Measurements from ENCODE around the gene KRT7. TPM values are rescaled to one million over a fixed set of nuclear protein-coding genes. Genes with fewer than 3 reads are reported as not detected.

Gene KRT7
- total RNA-seq, 1 experiment from 2014 or later = 13.9 TPM

DNA sequence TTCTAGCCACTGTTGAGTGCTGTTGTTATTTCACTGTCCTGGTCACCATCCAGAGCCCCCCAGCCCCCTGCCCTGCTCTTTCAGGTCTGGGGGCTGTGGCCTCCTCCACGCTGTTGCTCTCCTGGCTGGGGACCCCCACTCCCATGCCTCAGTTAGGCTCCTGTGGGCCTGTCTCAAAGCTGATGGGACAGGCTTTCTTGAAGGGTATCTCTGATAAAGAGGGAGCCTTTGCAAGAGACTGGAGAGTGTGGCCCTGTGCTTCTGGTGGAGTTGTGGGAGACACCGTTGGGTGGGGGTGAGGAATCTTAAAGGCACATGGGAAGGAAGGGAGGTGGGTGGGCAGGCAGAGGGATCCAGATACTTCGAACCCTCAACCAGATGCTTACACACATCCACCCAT lies 29.2 kb downstream of the KRT7 start:
- no TSS peak for BruUV-seq (replicated peaks)
- Mint-ChIP-seq H3K9me3 (ENCODE audit: unreplicated experiment) (no peaks in the 10 kb centered on the region), H3K27me3 (ENCODE audit: insufficient read depth, unreplicated experiment) (no peaks in the 10 kb centered on the region), H3K27ac (ENCODE audit: unreplicated experiment) (no peak overlapping the region), H3K4me1 (ENCODE audit: low read depth, unreplicated experiment) (peaks cover 6% of the 10 kb centered on the region), H3K4me3 (ENCODE audit: unreplicated experiment) (no peak overlapping the region), H3K36me3 (ENCODE audit: insufficient read depth, unreplicated experiment) (no peaks in the 10 kb centered on the region)
- Histone ChIP-seq H3K9me3 (peaks cover 19% of the 10 kb centered on the region), H3K27me3 (replicated peaks; ENCODE audit: control insufficient read depth, insufficient read depth, low read length) (no peaks in the 10 kb centered on the region), H3K4me1 (peaks cover 21% of the 10 kb centered on the region), H3K36me3 (ENCODE audit: control insufficient read depth, insufficient read depth, low read length) (peaks cover 1% of the 10 kb centered on the region; the same call in 1 of the 2 replicates), H3K4me3 (ENCODE audit: low read depth, low read length) (no peak overlapping the region)
- no peak for DNase-seq
- intact Hi-C loops (cut with micrococcal nuclease; ENCODE audit: unreplicated experiment) = loop anchor here (2.0 kb wide), 1 partner anchor 19 kb away; no protein-coding TSS in a partner anchor
- TF ChIP-seq, protein P1, sequence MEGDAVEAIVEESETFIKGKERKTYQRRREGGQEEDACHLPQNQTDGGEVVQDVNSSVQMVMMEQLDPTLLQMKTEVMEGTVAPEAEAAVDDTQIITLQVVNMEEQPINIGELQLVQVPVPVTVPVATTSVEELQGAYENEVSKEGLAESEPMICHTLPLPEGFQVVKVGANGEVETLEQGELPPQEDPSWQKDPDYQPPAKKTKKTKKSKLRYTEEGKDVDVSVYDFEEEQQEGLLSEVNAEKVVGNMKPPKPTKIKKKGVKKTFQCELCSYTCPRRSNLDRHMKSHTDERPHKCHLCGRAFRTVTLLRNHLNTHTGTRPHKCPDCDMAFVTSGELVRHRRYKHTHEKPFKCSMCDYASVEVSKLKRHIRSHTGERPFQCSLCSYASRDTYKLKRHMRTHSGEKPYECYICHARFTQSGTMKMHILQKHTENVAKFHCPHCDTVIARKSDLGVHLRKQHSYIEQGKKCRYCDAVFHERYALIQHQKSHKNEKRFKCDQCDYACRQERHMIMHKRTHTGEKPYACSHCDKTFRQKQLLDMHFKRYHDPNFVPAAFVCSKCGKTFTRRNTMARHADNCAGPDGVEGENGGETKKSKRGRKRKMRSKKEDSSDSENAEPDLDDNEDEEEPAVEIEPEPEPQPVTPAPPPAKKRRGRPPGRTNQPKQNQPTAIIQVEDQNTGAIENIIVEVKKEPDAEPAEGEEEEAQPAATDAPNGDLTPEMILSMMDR (IDR thresholded peaks at IDR 0.05; ENCODE audit: insufficient read depth in 1 of 2, low read depth in 1 of 2, low read length in 1 of 2, severe bottlenecking in 1 of 2, unreplicated experiment in 1 of 2) = no peak
- CTCF ChIA-PET = no interaction called here
- POLR2A ChIA-PET = no interaction called here

DNA sequence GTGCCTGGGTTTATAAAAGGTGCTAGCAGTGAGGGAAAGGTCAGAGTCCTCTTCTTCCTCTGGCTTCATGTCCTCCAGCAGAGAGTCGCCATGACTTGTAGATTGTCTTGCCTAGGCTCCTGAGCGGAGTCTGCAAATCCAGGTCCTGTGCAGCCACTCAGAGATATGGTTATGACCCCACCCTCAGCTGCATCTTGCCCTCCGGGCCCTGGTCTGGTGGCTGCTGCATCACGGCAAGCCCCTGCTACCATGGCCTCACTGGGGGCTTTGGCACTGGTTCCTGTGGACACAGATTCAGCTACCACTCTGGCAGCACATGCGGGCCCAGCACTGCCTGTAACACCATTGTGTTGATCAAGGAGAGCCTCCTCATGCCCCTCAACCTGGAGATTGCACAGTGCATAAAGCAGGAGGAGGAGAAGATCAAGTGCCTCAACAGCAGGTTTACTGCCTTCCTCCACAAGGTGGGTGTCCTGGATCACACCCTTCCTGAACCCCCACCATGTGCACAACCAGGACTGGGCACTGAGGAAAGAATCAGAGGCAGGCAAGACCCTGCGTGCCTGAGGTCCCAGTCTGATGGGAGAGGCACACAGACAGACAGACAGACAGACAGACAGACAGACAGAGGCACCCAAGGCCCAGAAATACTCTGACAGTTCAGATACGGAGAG lies 30.9 kb downstream of the KRT7 start:
- CTCF ChIA-PET = interaction anchor here (0.5 to 1.8 kb wide), 2 partner anchors 15 to 45 kb away, joined by 3 to 6 read pairs; no protein-coding TSS in a partner anchor

DNA sequence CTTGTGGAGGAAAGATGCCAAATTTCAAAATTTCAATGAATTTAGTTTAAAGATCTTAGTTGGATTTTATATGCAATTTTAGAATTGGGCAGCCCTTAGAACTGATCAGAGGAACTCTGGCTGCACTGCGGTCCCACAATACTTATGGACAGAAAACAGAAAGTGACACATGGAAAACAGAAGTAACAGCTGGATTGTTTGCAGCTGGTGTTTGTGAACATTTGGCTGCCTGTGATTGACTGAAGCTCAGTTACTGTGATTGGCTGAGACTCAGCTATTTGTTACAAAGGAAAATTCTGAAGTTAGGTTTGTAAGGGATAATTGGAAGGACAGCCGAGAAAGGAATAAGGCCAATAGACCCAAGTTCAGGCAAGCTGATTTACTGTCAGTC lies 31.4 kb downstream of the KRT7 start:
- DNase-seq = no peak
- Histone ChIP-seq H3K4me1 (peaks cover 21% of the 10 kb centered on the region), H3K4me3 (ENCODE audit: low read depth, low read length) (no peak overlapping the region), H3K36me3 (ENCODE audit: control insufficient read depth, insufficient read depth, low read length) (peaks cover 1% of the 10 kb centered on the region; the same call in 1 of the 2 replicates), H3K9me3 (peaks cover 19% of the 10 kb centered on the region), H3K27me3 (replicated peaks; ENCODE audit: control insufficient read depth, insufficient read depth, low read length) (no peaks in the 10 kb centered on the region)
- Mint-ChIP-seq H3K9me3 (ENCODE audit: unreplicated experiment) (no peaks in the 10 kb centered on the region), H3K4me1 (ENCODE audit: low read depth, unreplicated experiment) (peaks cover 6% of the 10 kb centered on the region), H3K27me3 (ENCODE audit: insufficient read depth, unreplicated experiment) (no peaks in the 10 kb centered on the region), H3K36me3 (ENCODE audit: insufficient read depth, unreplicated experiment) (no peaks in the 10 kb centered on the region), H3K4me3 (ENCODE audit: unreplicated experiment) (no peak overlapping the region), H3K27ac (ENCODE audit: unreplicated experiment) (no peak overlapping the region)
- POLR2A ChIA-PET = no interaction called here
- BruUV-seq (replicated peaks) = no TSS peak
- CTCF ChIA-PET = interaction anchor here (0.5 to 1.8 kb wide), 2 partner anchors 15 to 45 kb away, joined by 3 to 6 read pairs; no protein-coding TSS in a partner anchor
- intact Hi-C loops (cut with micrococcal nuclease; ENCODE audit: unreplicated experiment) = no loop called here
- TF ChIP-seq, protein P1 (IDR thresholded peaks at IDR 0.05; ENCODE audit: insufficient read depth in 1 of 2, low read depth in 1 of 2, low read length in 1 of 2, severe bottlenecking in 1 of 2, unreplicated experiment in 1 of 2) = no peak

More for the DNA sequence above, 30.9 kb downstream of the KRT7 start:
- Histone ChIP-seq H3K9me3 (peaks cover 19% of the 10 kb centered on the region), H3K27me3 (replicated peaks; ENCODE audit: control insufficient read depth, insufficient read depth, low read length) (no peaks in the 10 kb centered on the region), H3K4me3 (ENCODE audit: low read depth, low read length) (no peak overlapping the region), H3K36me3 (ENCODE audit: control insufficient read depth, insufficient read depth, low read length) (peaks cover 1% of the 10 kb centered on the region; the same call in 1 of the 2 replicates), H3K4me1 (peaks cover 21% of the 10 kb centered on the region)
- DNase-seq = no peak
- Mint-ChIP-seq H3K27ac (ENCODE audit: unreplicated experiment) (no peak overlapping the region), H3K36me3 (ENCODE audit: insufficient read depth, unreplicated experiment) (no peaks in the 10 kb centered on the region), H3K4me1 (ENCODE audit: low read depth, unreplicated experiment) (peaks cover 6% of the 10 kb centered on the region), H3K4me3 (ENCODE audit: unreplicated experiment) (no peak overlapping the region), H3K27me3 (ENCODE audit: insufficient read depth, unreplicated experiment) (no peaks in the 10 kb centered on the region), H3K9me3 (ENCODE audit: unreplicated experiment) (no peaks in the 10 kb centered on the region)
- TF ChIP-seq, protein P1 (IDR thresholded peaks at IDR 0.05; ENCODE audit: insufficient read depth in 1 of 2, low read depth in 1 of 2, low read length in 1 of 2, severe bottlenecking in 1 of 2, unreplicated experiment in 1 of 2) = no peak
- intact Hi-C loops (cut with micrococcal nuclease; ENCODE audit: unreplicated experiment) = loop anchor here (2.0 kb wide), 1 partner anchor 17 kb away; no protein-coding TSS in a partner anchor
- BruUV-seq (replicated peaks) = no TSS peak
- POLR2A ChIA-PET = no interaction called here
